GM12878 (cell line): ENCODE measurements around the gene DNAJC15. TPM values are rescaled to one million over a fixed set of nuclear protein-coding genes. Genes with fewer than 3 reads are reported as not detected.

Source experiments
- ATAC-seq: fragments of 200-7000 bp; cut with Tn5 transposase; 3 replicates; pipeline ENCODE4 v1.9.1; 2020; ENCODE audit warnings: mild to moderate bottlenecking, moderate library complexity
- BruUV-seq: library from RNA; stranded (reverse); fragments of 400-500 nt; replicated peaks from 2 replicates; lab custom pipeline; 2021; lab: Mats Ljungman, UMichigan
- CTCF ChIA-PET: fragments of 300-600 bp; sonication (Branson Sonifier 250); formaldehyde crosslinking; extraction: SDS; loops from one replicate; lab custom pipeline; 2021; ENCODE audit warnings: inconsistent platforms; lab: Yijun Ruan, JAX
- POLR2A ChIA-PET: fragments of 350-600 bp; formaldehyde crosslinking; extraction: SDS; loops from one replicate; lab custom pipeline; 2021; ENCODE audit warnings: inconsistent platforms; lab: Charles Lee
- RAD21 ChIA-PET: fragments of 300-600 bp; sonication (Branson Sonifier 250); formaldehyde crosslinking; loops from one replicate; lab custom pipeline; 2023; ENCODE audit warnings: antibody characterized with exemption; ENCODE audit not compliant: unreplicated experiment; lab: Charles Lee
- SMC1A ChIA-PET: fragments of 300-600 bp; sonication (Branson Sonifier 250); formaldehyde crosslinking; loops from one replicate; lab custom pipeline; 2023; ENCODE audit not compliant: unreplicated experiment, uncharacterized antibody; lab: Charles Lee
- DNase-seq: peaks from one replicate; pipeline ENCODE4 v3.0.0-alpha.2; 2011; ENCODE audit warnings: low read depth, low spot score
- FAIRE-seq: peaks from 3 replicates; lab custom pipeline; 2011; peaks lifted over from hg19 to GRCh38; lab: Jason Lieb, UNC
- H2AFZ ChIP-seq: 2 replicates; pipeline ENCODE4 v1.6.0; 2011; ENCODE audit warnings: low read depth, low read length, control low read depth; ENCODE audit not compliant: control insufficient read depth
- H3K27ac ChIP-seq: 2 replicates; pipeline ENCODE4 v1.5.1; 2011; ENCODE audit warnings: control low read depth; ENCODE audit not compliant: control insufficient read depth, insufficient read depth
- H3K27me3 ChIP-seq, 2 experiments: replicated peaks in 1 of 2; 2 replicates each; pipeline versions ENCODE4 v1.6.0 to v1.6.1; 2011; ENCODE audit warnings: low read length in 1 of 2; ENCODE audit not compliant: control insufficient read depth in 2 of 2, insufficient read depth in 2 of 2
- H3K36me3 ChIP-seq, 2 experiments: 2 replicates each; pipeline ENCODE4 v1.5.1; 2011; ENCODE audit warnings: low read length in 1 of 2; ENCODE audit not compliant: control insufficient read depth in 2 of 2, insufficient read depth in 2 of 2
- H3K4me1 ChIP-seq: 2 replicates; pipeline ENCODE4 v1.6.1; 2011; ENCODE audit warnings: mild to moderate bottlenecking, low read length, moderate library complexity, mixed read lengths; ENCODE audit not compliant: control insufficient read depth, insufficient read depth
- H3K4me2 ChIP-seq: 2 replicates; pipeline ENCODE4 v1.6.0; 2011; ENCODE audit warnings: control low read depth; ENCODE audit not compliant: control insufficient read depth, insufficient read depth
- H3K4me3 ChIP-seq: fragments of 200-600 bp; sonication (generic); 2 replicates; pipeline ENCODE4 v1.5.1; 2016
- H3K79me2 ChIP-seq: 2 replicates; pipeline ENCODE4 v1.6.0; 2011; ENCODE audit warnings: low read length; ENCODE audit not compliant: control insufficient read depth, insufficient read depth
- H3K9ac ChIP-seq: 2 replicates; pipeline ENCODE4 v1.8.0; 2011; ENCODE audit warnings: low read length, control low read depth, mixed read lengths; ENCODE audit not compliant: control insufficient read depth, insufficient read depth
- H3K9me3 ChIP-seq: replicated peaks from 3 replicates; pipeline ENCODE4 v1.5.1; 2011; ENCODE audit warnings: mild to moderate bottlenecking, low read length; ENCODE audit not compliant: control insufficient read depth, insufficient read depth
- H4K20me1 ChIP-seq: 2 replicates; pipeline ENCODE4 v1.6.0; 2011; ENCODE audit not compliant: control insufficient read depth, insufficient read depth
- BACH1 ChIP-seq: fragments of 450-650 bp; IDR thresholded peaks from 2 replicates; pipeline ENCODE4 v1.6.1; 2017; ENCODE audit warnings: mild to moderate bottlenecking, borderline replicate concordance
- E2F4 ChIP-seq: IDR thresholded peaks from 2 replicates; pipeline ENCODE4 v1.6.1; 2012; ENCODE audit warnings: low read depth, low read length, improper control_type of control experiment
- EED ChIP-seq: sonication (generic); IDR thresholded peaks from 2 replicates; pipeline ENCODE4 v1.6.1; 2016; ENCODE audit warnings: antibody characterized with exemption, low read depth
- EP300 ChIP-seq, 2 experiments: fragments of 150-350 bp in 1 of 2; IDR thresholded peaks; 2 replicates each; pipeline ENCODE4 v1.6.1; 2011 to 2012; ENCODE audit warnings: low read depth in 2 of 2, low read length in 2 of 2, borderline replicate concordance in 1 of 2, improper control_type of control experiment in 1 of 2, inconsistent platforms in 1 of 2; ENCODE audit not compliant: control insufficient read depth in 1 of 2
- ESRRA ChIP-seq: IDR thresholded peaks from 2 replicates; pipeline ENCODE4 v1.6.1; 2012; ENCODE audit warnings: mild to moderate bottlenecking, low read length, improper control_type of control experiment
- IKZF1 ChIP-seq: fragments of 450-650 bp; conservative IDR thresholded peaks from 2 replicates; pipeline ENCODE4 v1.6.1; 2017; ENCODE audit warnings: antibody characterized with exemption, mild to moderate bottlenecking
- LARP7 ChIP-seq: fragments of 450-650 bp; IDR thresholded peaks from 2 replicates; pipeline ENCODE4 v1.6.1; 2017; ENCODE audit warnings: mild to moderate bottlenecking
- MEF2B ChIP-seq: fragments of 450-650 bp; IDR thresholded peaks from 2 replicates; pipeline ENCODE4 v1.6.1; 2018; ENCODE audit warnings: mild to moderate bottlenecking, moderate library complexity; ENCODE audit not compliant: partially characterized antibody, poor library complexity, severe bottlenecking
- NR2F1 ChIP-seq: fragments of 450-650 bp; conservative IDR thresholded peaks from 2 replicates; pipeline ENCODE4 v1.6.1; 2017; ENCODE audit warnings: mild to moderate bottlenecking
- RBBP5 ChIP-seq: fragments of 200-600 bp; sonication (generic); conservative IDR thresholded peaks from 2 replicates; pipeline ENCODE4 v1.6.1; 2016
- SMC3 ChIP-seq: IDR thresholded peaks from 2 replicates; pipeline ENCODE4 v1.6.1; 2011; ENCODE audit warnings: low read length, improper control_type of control experiment, borderline replicate concordance
- ZBTB40 ChIP-seq: fragments of 450-650 bp; IDR thresholded peaks from 2 replicates; pipeline ENCODE4 v1.6.1; 2016; ENCODE audit warnings: mild to moderate bottlenecking, moderate library complexity, borderline replicate concordance
- WGBS: methylation state at CpG from one replicate; pipeline ENCODE4 v1.1.6; 2016; ENCODE audit warnings: low lambda C conversion rate; ENCODE audit not compliant: insufficient replicate concordance, insufficient coverage; ENCODE audit errors: missing lambda C conversion rate; 5-methylcytosine and 5-hydroxymethylcytosine counted together
- in situ Hi-C: fragments of 300-500 bp; cut with MboI; formaldehyde crosslinking; loops from 9 replicates; pipeline ENCODE4 v1.14.3; 2018; ENCODE audit warnings: mixed read lengths
- intact Hi-C: fragments of 100-400 bp; cut with micrococcal nuclease; formaldehyde crosslinking; loops from one replicate; pipeline ENCODE4 v1.14.2; 2022; ENCODE audit not compliant: unreplicated experiment
- polyA plus RNA-seq, 11 experiments: library from polyadenylated mRNA; depleted of rRNA in 4 of 11; unstranded in 6 of 11; stranded (reverse) in 5 of 11; fragments of >200 nt; fragmentation: Nextera tagmentation in 4 of 11; fragmentation: Illumina TruSeq in 1 of 11; extraction: Ambion mirVana in 4 of 11; extraction: Trizol in 1 of 11; gene quantifications; 1 replicate in 1 of 11; 2 replicates in 10 of 11; pipeline versions ENCODE4 v1.2.1 to v1.2.3, GENCODE V29; 2011 to 2016; ENCODE audit warnings: inconsistent platforms in 2 of 11, missing spikeins in 2 of 11, low read depth in 1 of 11
- total RNA-seq, 4 experiments: library from RNA; depleted of rRNA in 3 of 4; stranded (reverse); fragments of >200 nt in 3 of 4; fragmentation: Illumina TruSeq in 1 of 4; extraction: Trizol in 1 of 4; gene quantifications; 2 replicates each; pipeline versions ENCODE4 v1.2.1 to v1.2.3, GENCODE V29; 2013 to 2021

Gene DNAJC15
- total and polyA plus RNA-seq, 10 of the 15 experiments (the other 5 are each of a cell fraction or from before 2014, with no cell fraction given): 13.1 to 104 (median 54.4) TPM

DNA sequence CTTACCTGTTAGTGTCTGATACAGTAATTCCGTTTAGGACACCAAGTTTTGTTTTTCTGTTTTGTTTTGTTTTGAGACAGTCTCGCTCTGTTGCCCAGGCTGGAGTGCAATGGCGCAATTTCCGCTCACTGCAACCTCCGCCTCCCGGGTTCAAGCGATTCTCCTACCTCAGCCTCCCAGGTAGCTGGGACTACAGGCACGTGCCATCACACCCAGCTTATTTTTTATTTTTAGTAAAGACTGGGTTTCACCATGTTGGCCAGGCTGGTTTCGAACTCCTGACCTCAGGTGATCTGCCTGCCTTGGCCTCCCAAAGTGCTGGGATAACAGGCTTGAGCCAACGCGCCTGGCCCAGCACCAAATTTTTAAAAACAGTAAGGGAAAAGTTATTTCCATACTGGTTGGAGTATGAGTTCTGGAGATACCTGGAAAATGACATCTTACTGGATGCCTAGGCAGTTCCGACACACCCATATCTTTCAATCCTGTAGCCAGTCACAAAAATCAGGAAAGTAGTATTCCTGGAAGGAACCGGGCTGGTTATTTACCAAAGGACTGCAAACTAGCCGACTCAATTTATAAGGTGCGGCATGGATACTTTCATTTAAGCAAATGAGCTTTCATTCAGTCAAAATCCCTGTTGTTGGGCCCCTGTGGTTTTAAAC lies 32.0 kb upstream of the DNAJC15 start (continued):
- TF ChIP-seq ZBTB40: 0 out of 2 replicates have a peak, but pooled peaks have one; percentile 27

- ChIA-PET SMC1A (interaction anchor here (0.6 to 11.2 kb wide), 33 partner anchors 9 to 429 kb away, joined by 3 to 150 read pairs (median 5); partner anchors contain the start of gene DNAJC15), POLR2A (interaction anchor here (0.5 to 6.3 kb wide), 11 partner anchors 16 to 413 kb away, joined by 3 to 49 read pairs (median 3); partner anchors contain the start of gene DNAJC15), CTCF (interaction anchor here (0.9 to 8.5 kb wide), 6 partner anchors 12 to 140 kb away, joined by 3 to 59 read pairs (median 4); partner anchors contain the start of gene DNAJC15), RAD21 (interaction anchor here (0.7 to 7.6 kb wide), 16 partner anchors 9 to 613 kb away, joined by 3 to 51 read pairs (median 6); partner anchors contain the start of gene DNAJC15)
- TSS peak; percentile 95 for BruUV-seq
- Histone ChIP-seq H3K4me1 (peaks cover 28% of the 10 kb centered on the region), H2AFZ (peak within 1 kb of the TSS; percentile 80), H3K27me3 (no peaks in the 10 kb centered on the region), H3K4me3 (peak within 1 kb of the TSS; percentile 86), H3K9me3 (no peaks in the 10 kb centered on the region), H3K9ac (peak within 1 kb of the TSS; percentile 94), H4K20me1 (no peaks in the 10 kb centered on the region), H3K79me2 (peaks cover 30% of the 10 kb centered on the region), H3K36me3 (no peaks in the 10 kb centered on the region), H3K4me2 (peak within 1 kb of the TSS; percentile 90), H3K27ac (peak within 1 kb of the TSS; percentile 99)
- in situ Hi-C loops (no loop called here), intact Hi-C loops (loop anchor here (1.0 to 5.0 kb wide), 3 partner anchors 31 to 610 kb away; partner anchors contain the start of gene DNAJC15)
- ATAC-seq (peak; percentile 82), FAIRE-seq (peak; percentile 35), DNase-seq (no peak)
- under 1% methylated on average over 45 of the region's 45 CpGs for WGBS
- TF ChIP-seq EP300 (IDR thresholded peaks at IDR 0.05; ENCODE audit: borderline replicate concordance in 1 of 2, control insufficient read depth in 1 of 2, low read depth in 2 of 2, low read length in 2 of 2) (peak in 1 of 2 experiments; percentile 67; a peak in 1 of 4 replicates), LARP7 (peak; percentile 68; the same call in 1 of the 2 replicates), MEF2B (peak; percentile 59), ESRRA (no peak), BACH1 (peak; percentile 53; the same call in 1 of the 2 replicates), EED (peak; percentile 83; the same call in 1 of the 2 replicates), SMC3 (peak; percentile 17; the same call in 1 of the 2 replicates), E2F4 (no peak), IKZF1 (peak; percentile 96), NR2F1 (no peak), RBBP5 (no peak; the same call in 1 of the 2 replicates)
Measured at GRCh38 chr13:42991898-42992763, 31.3 kb upstream of the DNAJC15 start, which contains the start of gene EPSTI1. Gene EPSTI1 (minus strand): TSS chr13:42992241. CDS start chr13:42992165, 76 bp downstream.
